Ovary (tissue), 9 donors: ENCODE data around the gene PLCB4. TPM values are rescaled to one million over a fixed set of nuclear protein-coding genes. Genes with fewer than 3 reads are reported as not detected.

Source experiments
- DNase-seq, 5 donors: peaks; one replicate each; pipeline ENCODE4 v3.0.0-alpha.2; 2019 to 2020
- H3K27ac ChIP-seq, 2 donors: fragments of 200-600 bp; one replicate each; pipeline versions ENCODE4 v1.5.1 to v1.8.0; 2019 to 2022
- H3K27me3 ChIP-seq: fragments of 200-600 bp; one replicate; pipeline ENCODE4 v1.8.0; 2022
- H3K36me3 ChIP-seq: fragments of 200-600 bp; sonication (generic); one replicate; pipeline ENCODE4 v1.5.1; 2019
- H3K4me1 ChIP-seq: one replicate; pipeline ENCODE4 v1.8.1; 2013; ENCODE audit warnings: mild to moderate bottlenecking, moderate library complexity; ENCODE audit not compliant: insufficient read depth
- H3K4me3 ChIP-seq: fragments of 200-600 bp; sonication (generic); one replicate; pipeline ENCODE4 v1.5.1; 2017
- H3K9me3 ChIP-seq, 2 donors: fragments of 200-600 bp in 1 of 2; sonication (generic) in 1 of 2; one replicate each; pipeline versions ENCODE4 v1.5.1 to v1.8.1; 2013 to 2019; ENCODE audit warnings: mild to moderate bottlenecking in 1 of 2, moderate library complexity in 1 of 2
- CTCF ChIP-seq, 3 donors: fragments of 450-650 bp in 2 of 3; fragments of 200-600 bp in 1 of 3; IDR thresholded peaks; one replicate each; pipeline versions ENCODE4 v1.5.1 to v1.8.0; 2016 to 2022; ENCODE audit warnings: antibody characterized with exemption in 3 of 3, mild to moderate bottlenecking in 1 of 3
- EP300 ChIP-seq: sonication (generic); formaldehyde crosslinking; IDR thresholded peaks from one replicate; pipeline ENCODE4 v1.6.1; 2017; ENCODE audit warnings: antibody characterized with exemption
- POLR2A ChIP-seq: fragments of 450-650 bp; IDR thresholded peaks from one replicate; pipeline ENCODE4 v1.6.1; 2017; ENCODE audit warnings: antibody characterized with exemption, mild to moderate bottlenecking, moderate library complexity
- WGBS, 3 donors: extraction: QIAGEN DNeasy Blood & Tissue Kit in 1 of 3; methylation state at CpG; one replicate each; pipeline versions ENCODE4 v1.1.5 to v1.1.7; 2013 to 2017; 5-methylcytosine and 5-hydroxymethylcytosine counted together
- intact Hi-C, 4 donors: fragments of 100-400 bp; cut with DNase I; formaldehyde crosslinking; loops; one replicate each; pipeline versions ENCODE4 v1.11.0 to v1.15.1; 2022 to 2023
- polyA plus RNA-seq, 2 donors: library from polyadenylated mRNA; stranded (reverse); fragments of 200-250 nt in 1 of 2; fragments of 350-450 nt in 1 of 2; fragmentation: Illumina TruSeq in 1 of 2; extraction: RNeasy Lipid Tissue Mini Kit (QIAGEN cat#74804) in 1 of 2; gene quantifications; one replicate each; pipeline ENCODE4 v1.2.3, GENCODE V29; 2013 to 2014
- total RNA-seq, 7 donors: library from RNA; depleted of rRNA in 2 of 7; stranded (reverse); fragments of >200 nt in 2 of 7; fragmentation: NEBNext Ultra II Directional in 3 of 7; extraction: Animal tissue kit (Norgen Biotek cat#: 25700) in 3 of 7; gene quantifications; one replicate each; pipeline versions ENCODE4 v1.1.0 to v1.2.4, GENCODE V29; 2016 to 2023
- donor health status: DM: no; HTN: no; CAD: no; lungs with moderate emphysema.
- donor health status: DM: no; HTN: no; CAD: no.
- donor health status: Bipolar disorder and iron deficiency.
- donor health status: DM: yes; HTN: yes; CAD: no.
- donor health status: DM: no; HTN: no; CAD: no.
- donor health status: DM: yes; HTN: yes; CAD: no.

PLCB4 gene
- total and polyA plus RNA-seq, 9 donors = 2.8 to 11.8 (median 5.6) TPM

DNA sequence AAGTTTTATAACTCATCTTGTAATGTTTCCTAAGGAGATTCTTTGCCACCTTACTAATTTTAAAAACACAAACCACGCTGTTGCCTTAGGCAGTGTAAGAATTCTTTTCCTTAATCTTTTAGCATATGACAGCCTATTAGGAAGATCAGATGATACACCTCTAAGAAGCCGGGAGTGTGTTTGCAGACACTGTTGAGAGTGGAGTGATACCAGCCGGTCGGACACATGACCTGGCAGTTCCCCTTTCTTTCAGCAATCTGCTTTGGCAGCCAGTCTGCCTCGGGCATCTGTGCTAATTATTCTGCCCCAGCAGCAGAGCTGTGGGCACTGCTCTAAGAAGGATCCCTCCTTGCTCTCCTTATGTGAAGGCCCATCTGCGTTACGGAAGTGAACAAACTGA is 50.9 kb downstream of the PLCB4 start:
- Histone ChIP-seq H3K4me1 (no peaks in the 10 kb centered on the region), H3K9me3 (no peaks in the 10 kb centered on the region), H3K4me3 (no peak overlapping the region), H3K36me3 (no peaks in the 10 kb centered on the region), H3K27ac (no peak overlapping the region), H3K27me3 (no peaks in the 10 kb centered on the region)
- DNase-seq = no peak
- intact Hi-C loops = no loop called here
- TF ChIP-seq CTCF (IDR thresholded peaks at IDR 0.05) (no peak), EP300 (no peak), POLR2A (no peak)
- 82 to 88% (median 85%) methylated on average over 7 of the region's 7 CpGs for WGBS, 3 donors

DNA sequence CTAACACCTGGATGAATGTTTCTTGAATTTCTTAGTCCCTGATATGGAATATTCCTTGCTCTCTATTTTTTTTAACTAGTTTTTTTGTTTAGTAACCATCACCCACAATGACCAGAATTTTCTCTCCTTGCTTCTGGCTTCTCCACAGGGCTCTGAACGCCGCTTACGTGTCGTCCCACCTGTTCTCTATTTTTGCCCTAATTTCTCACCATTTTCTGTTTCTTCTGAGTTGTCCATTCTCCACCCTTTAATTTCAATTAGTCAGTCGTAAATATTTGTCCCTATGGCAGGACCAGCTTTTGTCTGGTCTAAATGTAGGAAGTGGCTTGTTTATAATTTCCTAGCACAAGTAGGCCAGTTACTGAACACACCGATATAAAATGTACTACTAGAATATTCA is 52.3 kb downstream of the PLCB4 start:
- Histone ChIP-seq H3K4me3 (no peak overlapping the region), H3K4me1 (no peaks in the 10 kb centered on the region), H3K9me3 (no peaks in the 10 kb centered on the region), H3K27ac (no peak overlapping the region), H3K36me3 (no peaks in the 10 kb centered on the region), H3K27me3 (no peaks in the 10 kb centered on the region)
- 84 to 88% (median 85%) methylated on average over 6 of the region's 6 CpGs for WGBS, 3 donors
- TF ChIP-seq POLR2A = no peak
- TF ChIP-seq CTCF (IDR thresholded peaks at IDR 0.05) = no peak
- TF ChIP-seq EP300 = no peak
- intact Hi-C loops = no loop called here
- no peak for DNase-seq

DNA sequence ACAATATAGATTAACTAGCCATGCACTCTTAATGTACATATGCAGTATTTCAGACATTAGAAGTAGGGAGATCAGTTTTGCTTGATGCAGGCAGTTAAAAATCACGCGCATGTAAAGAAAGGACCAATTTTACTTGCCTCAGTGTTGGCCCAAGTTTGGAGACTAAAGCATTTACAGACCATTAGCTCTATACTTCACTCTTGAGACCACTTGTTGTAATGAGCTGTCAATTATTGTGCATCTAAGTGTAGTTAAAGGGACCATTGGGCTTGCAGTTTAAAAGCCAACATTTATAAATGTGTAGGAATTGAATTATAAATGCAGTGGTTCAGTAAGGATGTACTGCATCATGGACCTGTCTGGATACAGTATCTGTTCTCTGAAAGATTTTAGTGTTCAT is 53.7 kb downstream of the PLCB4 start:
- no peaks in the 10 kb centered on the region for H3K9me3 ChIP-seq
- intact Hi-C loops = no loop called here
- DNase-seq = no peak
- TF ChIP-seq POLR2A (no peak), EP300 (no peak), CTCF (IDR thresholded peaks at IDR 0.05) (no peak)
- no peak overlapping the region for H3K27ac ChIP-seq
- H3K4me3 ChIP-seq = no peak overlapping the region
- H3K27me3 ChIP-seq = no peaks in the 10 kb centered on the region
- H3K4me1 ChIP-seq = no peaks in the 10 kb centered on the region
- H3K36me3 ChIP-seq = no peaks in the 10 kb centered on the region
- WGBS, 3 donors = 97 to 98% (median 98%) methylated on average over 2 of the region's 2 CpGs

GRCh38 chr20:9126527-9126926 is 57.6 kb downstream of the PLCB4 start:
- TF ChIP-seq CTCF (IDR thresholded peaks at IDR 0.05) (no peak), EP300 (no peak)
- Histone ChIP-seq H3K9me3 (peaks cover 0 to 2% of the 10 kb centered on the region in 2 donors), H3K4me3 (no peak overlapping the region), H3K27me3 (no peaks in the 10 kb centered on the region), H3K4me1 (no peaks in the 10 kb centered on the region), H3K36me3 (no peaks in the 10 kb centered on the region), H3K27ac (no peak overlapping the region)
- intact Hi-C loops = no loop called here
- DNase-seq = no peak

DNA sequence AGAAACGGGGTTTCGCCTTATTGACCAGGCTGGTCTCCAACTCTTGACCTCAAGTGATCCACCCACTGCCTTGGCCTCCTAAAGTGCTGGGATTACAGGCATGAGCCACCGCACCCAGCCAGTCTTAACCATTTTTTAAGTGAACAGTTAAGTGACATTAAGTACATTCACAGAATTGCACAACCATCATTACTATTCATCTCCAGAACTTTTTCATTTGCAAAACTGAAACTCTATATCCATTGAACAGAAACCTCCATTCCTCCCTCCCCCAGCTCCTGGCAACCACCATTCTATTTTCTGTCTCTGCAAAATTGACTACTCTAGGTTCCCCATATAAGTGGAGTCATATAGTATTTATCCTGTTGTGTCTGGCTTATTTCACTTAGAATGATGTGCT is 59.7 kb downstream of the PLCB4 start:
- Histone ChIP-seq H3K36me3 (no peaks in the 10 kb centered on the region), H3K4me1 (no peaks in the 10 kb centered on the region), H3K27ac (no peak overlapping the region), H3K4me3 (no peak overlapping the region), H3K9me3 (peaks cover 0 to 6% of the 10 kb centered on the region in 2 donors), H3K27me3 (no peaks in the 10 kb centered on the region)
- TF ChIP-seq CTCF (IDR thresholded peaks at IDR 0.05) = no peak
- TF ChIP-seq EP300 = no peak
- TF ChIP-seq POLR2A = no peak
- WGBS, 3 donors = 92 to 96% (median 93%) methylated on average over 3 of the region's 3 CpGs
- intact Hi-C loops = no loop called here
- no peak for DNase-seq
